Thoracic aorta (tissue), 2 donors: ENCODE results near the gene PLEKHD1. TPM values are rescaled to one million over a fixed set of nuclear protein-coding genes. Genes with fewer than 3 reads are reported as not detected.
A peak's percentile ranks its signal among the peaks of the same experiment; 100 is the strongest.

Experiments used
- ATAC-seq: fragments of 150-250 bp; one replicate; pipeline ENCODE4 v1.8.0; 2017; ENCODE audit warnings: low read depth; ENCODE audit not compliant: insufficient number of reproducible peaks, low FRiP score
- DNase-seq: peaks from one replicate; pipeline ENCODE4 v3.0.0-alpha.2; 2020; ENCODE audit warnings: low spot score
- H3K27ac ChIP-seq, 2 donors: fragments of 200-600 bp; sonication (generic); 1 replicate in 1 of 2; 2 replicates in 1 of 2; pipeline ENCODE4 v1.5.1; 2016; ENCODE audit warnings: mild to moderate bottlenecking in 2 of 2, moderate library complexity in 2 of 2
- H3K27me3 ChIP-seq: fragments of 200-600 bp; sonication (generic); replicated peaks from 2 replicates; pipeline ENCODE4 v1.6.0; 2016; ENCODE audit warnings: mild to moderate bottlenecking; ENCODE audit not compliant: insufficient read depth
- H3K36me3 ChIP-seq: fragments of 200-600 bp; sonication (generic); one replicate; pipeline ENCODE4 v1.5.1; 2016
- H3K4me1 ChIP-seq, 2 donors: fragments of 200-600 bp; sonication (generic); 1 replicate in 1 of 2; 2 replicates in 1 of 2; pipeline versions ENCODE4 v1.5.1 to v1.6.0; 2016; ENCODE audit warnings: low read depth in 2 of 2, mild to moderate bottlenecking in 1 of 2; ENCODE audit not compliant: control insufficient read depth in 1 of 2
- H3K4me3 ChIP-seq: fragments of 200-600 bp; sonication (generic); 2 replicates; pipeline ENCODE4 v1.5.1; 2016; ENCODE audit warnings: mild to moderate bottlenecking
- H3K9me3 ChIP-seq: fragments of 200-600 bp; sonication (generic); 2 replicates; pipeline ENCODE4 v1.5.1; 2016
- total RNA-seq, 2 donors: library from RNA; depleted of rRNA; stranded (reverse); fragments of >200 nt; gene quantifications; one replicate each; pipeline versions ENCODE4 v1.1.0 to v1.2.3, GENCODE V29; 2016
- TF ChIP-seq, protein P1 (sequence below): fragments of 200-600 bp; sonication (generic); IDR thresholded peaks from one replicate; pipeline ENCODE4 v1.5.1; 2019; ENCODE audit warnings: antibody characterized with exemption

PLEKHD1 gene
- total RNA-seq, 2 donors from 2014 or later = 0.14 to 0.49 TPM

DNA sequence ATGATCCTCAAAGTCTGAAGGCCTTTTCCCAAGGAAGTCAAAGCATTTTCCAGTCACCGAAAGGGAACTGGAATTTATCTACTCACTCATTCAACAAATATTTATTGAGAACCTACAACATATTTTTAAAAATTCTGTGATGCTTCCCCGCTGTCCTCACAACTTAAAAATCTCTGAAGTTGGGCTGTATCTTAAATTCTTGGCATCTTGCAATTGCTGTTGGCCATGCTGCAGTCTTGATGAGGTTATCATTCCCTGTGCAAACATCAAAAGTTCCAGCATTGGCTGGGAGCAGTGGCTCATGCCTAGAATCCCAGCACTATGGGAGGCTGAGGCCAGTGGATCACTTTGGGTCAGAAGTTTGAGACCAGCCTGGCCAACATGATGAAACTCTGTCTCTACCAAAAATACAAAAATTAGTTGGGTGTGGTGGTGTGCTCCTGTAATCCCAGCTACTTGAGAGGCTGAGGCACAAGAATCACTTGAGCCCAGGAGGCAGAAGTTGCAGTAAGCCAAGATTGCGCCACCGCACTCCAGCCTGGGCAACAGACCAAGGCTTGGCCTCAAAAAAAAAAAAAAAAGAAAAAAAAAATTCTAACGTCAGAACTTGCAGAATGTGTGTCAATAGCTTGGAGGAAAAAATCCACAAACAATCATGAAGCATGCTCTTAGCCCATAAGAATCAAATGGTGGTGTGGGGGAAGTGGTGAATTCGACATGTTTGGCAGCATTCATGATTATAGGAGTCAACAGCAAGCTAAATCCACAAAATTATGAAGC lies 55.3 kb downstream of the PLEKHD1 start:
- no peak overlapping the region for H3K4me3 ChIP-seq
- DNase-seq = no peak
- no peak for ATAC-seq
- no peaks in the 10 kb centered on the region for H3K4me1 ChIP-seq
- H3K27me3 ChIP-seq = no peaks in the 10 kb centered on the region
- TF ChIP-seq, protein P1, sequence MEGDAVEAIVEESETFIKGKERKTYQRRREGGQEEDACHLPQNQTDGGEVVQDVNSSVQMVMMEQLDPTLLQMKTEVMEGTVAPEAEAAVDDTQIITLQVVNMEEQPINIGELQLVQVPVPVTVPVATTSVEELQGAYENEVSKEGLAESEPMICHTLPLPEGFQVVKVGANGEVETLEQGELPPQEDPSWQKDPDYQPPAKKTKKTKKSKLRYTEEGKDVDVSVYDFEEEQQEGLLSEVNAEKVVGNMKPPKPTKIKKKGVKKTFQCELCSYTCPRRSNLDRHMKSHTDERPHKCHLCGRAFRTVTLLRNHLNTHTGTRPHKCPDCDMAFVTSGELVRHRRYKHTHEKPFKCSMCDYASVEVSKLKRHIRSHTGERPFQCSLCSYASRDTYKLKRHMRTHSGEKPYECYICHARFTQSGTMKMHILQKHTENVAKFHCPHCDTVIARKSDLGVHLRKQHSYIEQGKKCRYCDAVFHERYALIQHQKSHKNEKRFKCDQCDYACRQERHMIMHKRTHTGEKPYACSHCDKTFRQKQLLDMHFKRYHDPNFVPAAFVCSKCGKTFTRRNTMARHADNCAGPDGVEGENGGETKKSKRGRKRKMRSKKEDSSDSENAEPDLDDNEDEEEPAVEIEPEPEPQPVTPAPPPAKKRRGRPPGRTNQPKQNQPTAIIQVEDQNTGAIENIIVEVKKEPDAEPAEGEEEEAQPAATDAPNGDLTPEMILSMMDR = no peak
- no peaks in the 10 kb centered on the region for H3K9me3 ChIP-seq
- no peak overlapping the region for H3K27ac ChIP-seq
- no peaks in the 10 kb centered on the region for H3K36me3 ChIP-seq

DNA sequence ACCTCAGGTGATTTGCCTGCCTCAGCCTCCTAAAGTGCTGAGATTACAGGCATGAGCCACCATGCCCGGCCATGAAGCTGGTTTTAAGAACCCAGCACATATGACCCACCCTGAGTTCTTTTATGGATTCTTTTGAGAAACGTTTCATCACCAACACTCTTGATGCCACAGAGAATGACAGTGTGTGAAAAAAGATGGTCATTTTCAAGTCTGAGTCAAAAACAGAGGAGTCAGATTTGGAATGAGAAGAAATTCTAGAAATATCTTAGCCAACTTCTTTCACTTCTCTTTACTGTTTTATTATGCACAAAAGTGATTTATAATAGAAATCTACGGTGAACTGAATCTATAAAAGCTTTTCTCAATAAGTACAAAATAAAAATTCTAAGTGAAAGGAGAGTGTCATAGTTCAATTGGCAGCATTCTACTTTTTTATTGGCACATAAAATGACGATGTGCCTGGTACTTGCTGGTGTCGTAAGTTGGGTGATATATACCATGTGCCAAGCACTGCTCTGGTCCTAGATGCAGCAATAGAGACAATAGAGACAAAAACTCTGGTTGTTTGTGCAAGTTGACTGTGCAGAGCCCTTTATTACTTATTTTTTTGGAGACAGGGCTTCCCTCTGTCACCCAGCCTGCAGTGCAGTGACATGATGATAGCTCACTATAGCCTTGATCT lies 56.3 kb downstream of the PLEKHD1 start:
- TF ChIP-seq, protein P1 = no peak
- Histone ChIP-seq H3K4me1 (no peaks in the 10 kb centered on the region), H3K27ac (no peak overlapping the region), H3K27me3 (no peaks in the 10 kb centered on the region), H3K9me3 (no peaks in the 10 kb centered on the region), H3K36me3 (no peaks in the 10 kb centered on the region), H3K4me3 (no peak overlapping the region)
- DNase-seq = no peak
- no peak for ATAC-seq

DNA sequence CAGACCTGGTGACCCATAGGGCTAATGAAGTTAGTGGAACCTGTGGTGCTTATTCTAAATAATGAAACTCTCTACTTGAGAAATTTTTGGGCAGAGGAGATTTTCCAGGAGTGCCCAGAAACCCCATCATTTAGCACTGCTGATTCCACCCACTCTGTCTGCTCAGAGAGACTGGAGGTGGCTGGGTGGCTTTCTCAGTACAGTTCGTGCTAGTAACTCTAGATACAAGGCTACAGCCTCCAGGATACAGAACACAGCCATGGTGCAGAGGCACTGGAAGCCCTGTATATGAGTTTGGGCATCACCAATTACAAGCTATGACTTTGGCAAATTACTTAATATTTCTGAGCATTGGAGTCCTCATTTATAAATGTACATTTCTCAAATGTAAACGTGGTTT lies 57.8 kb downstream of the PLEKHD1 start:
- H3K27ac ChIP-seq = no peak overlapping the region
- TF ChIP-seq, protein P1 = no peak

DNA sequence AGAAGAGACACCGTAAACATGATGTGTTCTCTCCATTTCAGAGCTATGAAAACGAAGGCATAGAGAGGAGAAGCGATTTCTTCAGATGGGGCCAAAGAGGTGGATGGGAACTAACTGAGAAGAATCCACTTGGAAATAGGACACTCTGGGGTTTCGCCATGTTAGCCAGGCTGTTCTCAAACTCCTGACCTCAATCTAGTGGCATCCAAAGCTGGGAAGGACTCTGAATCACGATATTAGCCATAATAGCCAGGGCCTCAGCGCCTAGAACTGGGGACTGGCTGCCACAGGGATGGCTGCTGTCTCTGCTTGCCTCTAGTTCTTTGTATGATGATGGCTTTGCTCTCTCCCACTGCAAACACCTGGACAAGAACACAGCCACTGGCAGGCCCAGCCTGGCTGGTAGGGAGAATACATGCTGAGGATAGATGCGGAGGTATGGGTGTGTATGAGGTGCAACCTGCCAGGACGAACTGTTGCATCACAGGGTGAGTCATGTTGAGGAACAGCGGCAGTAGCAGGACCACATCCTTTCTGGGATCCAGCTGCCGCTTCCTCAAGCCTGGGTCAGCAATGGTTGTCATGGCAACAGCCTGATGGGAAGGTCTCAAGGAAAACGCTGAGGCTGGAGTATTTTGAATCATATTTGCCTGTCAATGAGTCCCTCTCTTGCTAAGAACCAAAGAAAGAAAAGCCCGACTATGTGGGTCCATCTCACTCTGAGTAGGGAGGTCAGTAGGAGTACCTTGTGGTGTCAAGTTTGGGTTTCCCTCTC lies 59.0 kb downstream of the PLEKHD1 start:
- no peak overlapping the region for H3K4me3 ChIP-seq
- TF ChIP-seq, protein P1 = no peak
- H3K4me1 ChIP-seq = no peaks in the 10 kb centered on the region
- no peaks in the 10 kb centered on the region for H3K36me3 ChIP-seq
- H3K27me3 ChIP-seq = no peaks in the 10 kb centered on the region
- ATAC-seq = no peak
- H3K9me3 ChIP-seq = no peaks in the 10 kb centered on the region
- no peak overlapping the region for H3K27ac ChIP-seq
- DNase-seq = peak; percentile 13

More for the DNA sequence above, 57.8 kb downstream of the PLEKHD1 start:
- H3K36me3 ChIP-seq = no peaks in the 10 kb centered on the region
- DNase-seq (no peak), ATAC-seq (no peak)
- H3K27me3 ChIP-seq = no peaks in the 10 kb centered on the region
- H3K9me3 ChIP-seq = no peaks in the 10 kb centered on the region
- H3K4me1 ChIP-seq = no peaks in the 10 kb centered on the region
- no peak overlapping the region for H3K4me3 ChIP-seq
